Epidermal melanocyte (primary cell): ENCODE results near the gene TMIE.
"Not testable (repeated sequence)": the region's sequence is repeated elsewhere in the genome, so short reads cannot be mapped to it uniquely, and the experiment has no call there.

Experiments used
- DNase-seq: peaks from one replicate; pipeline ENCODE4 v3.0.0; 2011; ENCODE audit warnings: low spot score; ENCODE audit not compliant: insufficient read length

TMIE gene

DNA sequence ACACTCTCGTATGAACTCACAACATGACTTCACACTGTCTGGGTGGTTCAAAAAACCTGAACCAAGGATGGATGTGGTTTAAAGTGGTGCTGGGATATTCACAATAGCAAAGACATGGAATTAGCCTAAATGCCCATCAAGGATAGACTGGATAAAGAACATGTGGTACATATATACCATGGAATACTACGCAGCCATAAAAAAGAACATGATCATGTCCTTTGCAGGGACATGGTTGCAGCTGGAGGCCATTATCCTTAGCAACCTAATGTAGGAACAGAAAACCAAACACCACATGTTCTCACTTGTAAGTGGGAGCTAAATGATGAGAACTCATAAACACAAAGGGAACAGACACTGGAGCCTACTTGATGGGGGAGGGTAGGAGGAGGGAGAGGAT lies 19.8 kb downstream of the TMIE start:
- DNase-seq: no peak

DNA sequence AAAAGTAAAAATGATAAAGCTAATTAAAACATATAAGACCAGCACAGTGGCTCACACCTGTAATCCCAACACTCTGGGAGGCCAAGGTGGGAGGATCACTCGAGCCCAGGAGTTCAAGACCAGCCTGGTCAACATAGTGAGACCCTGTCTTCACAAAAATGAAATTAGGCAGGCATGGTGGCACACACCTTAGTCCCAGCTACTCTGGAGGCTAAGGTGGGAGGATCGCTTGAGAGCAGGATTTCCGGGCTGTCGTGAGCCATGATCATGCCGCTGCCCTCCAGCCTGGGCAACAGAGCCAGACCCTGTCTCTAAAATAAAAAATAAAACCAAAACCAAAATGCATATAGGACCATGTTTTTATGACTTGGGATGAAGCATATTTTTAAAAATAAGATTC lies 21.3 kb downstream of the TMIE start:
- DNase-seq: no peak

DNA sequence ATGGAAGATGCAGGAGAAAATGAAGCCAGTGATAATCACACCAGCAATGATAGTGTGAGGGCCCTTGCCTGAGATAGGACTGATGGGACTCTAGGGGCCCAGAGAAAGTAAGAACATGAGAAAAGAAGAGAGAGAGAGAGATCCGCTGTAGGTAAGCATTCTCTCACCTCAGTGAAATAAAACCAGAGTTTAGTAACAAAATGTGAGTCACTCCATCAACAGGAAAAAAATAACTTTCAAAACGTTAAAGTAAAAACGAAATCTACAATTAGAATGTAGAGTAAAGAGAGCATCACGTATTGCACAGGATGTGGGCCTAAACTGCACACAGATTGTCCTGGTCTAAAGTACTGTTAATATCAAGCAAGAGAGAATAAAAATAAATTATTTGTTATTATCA lies 23.2 kb downstream of the TMIE start:
- DNase-seq: no peak

DNA sequence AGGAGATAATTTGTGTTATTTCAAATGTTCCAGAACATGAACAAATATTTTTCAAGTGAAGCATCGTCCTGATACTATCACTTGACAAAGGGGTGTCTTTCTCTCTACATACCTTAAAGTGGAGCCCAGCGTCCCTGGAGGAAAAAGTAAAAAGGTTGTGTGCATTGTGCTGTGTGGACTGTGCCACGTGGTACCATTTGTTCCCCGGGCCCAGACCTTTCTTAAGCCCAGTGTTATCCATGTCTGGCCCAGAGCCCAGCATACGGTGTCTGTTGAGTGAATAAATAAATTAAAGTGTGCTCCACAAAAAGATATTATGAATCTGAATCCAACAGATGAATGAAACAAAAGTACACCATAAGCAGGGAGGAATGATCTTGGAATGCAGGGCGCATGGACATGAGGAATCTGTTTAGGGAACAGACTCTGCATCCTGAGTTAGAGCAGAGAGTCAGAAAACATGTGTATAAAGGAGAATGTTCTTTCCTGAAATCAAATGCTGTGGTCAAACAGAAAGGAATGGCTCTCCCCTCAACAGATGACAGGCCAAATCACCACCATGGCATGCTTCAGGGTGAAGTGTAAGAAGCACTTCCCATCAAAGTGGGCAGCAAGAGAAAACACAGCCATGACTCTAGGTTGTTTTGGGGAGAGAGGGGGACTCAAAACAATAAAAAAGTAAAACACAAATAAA lies 24.6 kb downstream of the TMIE start:
- DNase-seq: no peak

DNA sequence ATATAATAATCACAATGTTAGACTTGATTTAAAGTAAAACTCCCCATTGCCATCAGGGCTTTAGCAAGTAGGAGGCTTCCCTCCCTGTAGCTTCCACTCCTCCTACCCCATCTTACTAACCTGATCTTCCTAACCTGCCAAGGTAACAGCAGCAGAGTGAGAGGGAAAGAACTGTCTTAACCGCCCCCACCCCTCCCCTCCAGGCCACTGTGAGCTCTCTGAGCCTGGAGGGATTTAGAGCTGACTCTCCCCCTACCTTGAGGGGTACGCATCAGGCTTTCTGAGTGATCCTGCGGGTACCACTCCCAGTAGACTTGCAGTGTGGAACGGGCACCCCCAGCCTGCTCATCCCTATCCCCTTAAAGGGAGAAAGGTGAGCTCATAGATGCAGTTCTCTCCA lies 27.8 kb downstream of the TMIE start:
- DNase-seq: no peak

DNA sequence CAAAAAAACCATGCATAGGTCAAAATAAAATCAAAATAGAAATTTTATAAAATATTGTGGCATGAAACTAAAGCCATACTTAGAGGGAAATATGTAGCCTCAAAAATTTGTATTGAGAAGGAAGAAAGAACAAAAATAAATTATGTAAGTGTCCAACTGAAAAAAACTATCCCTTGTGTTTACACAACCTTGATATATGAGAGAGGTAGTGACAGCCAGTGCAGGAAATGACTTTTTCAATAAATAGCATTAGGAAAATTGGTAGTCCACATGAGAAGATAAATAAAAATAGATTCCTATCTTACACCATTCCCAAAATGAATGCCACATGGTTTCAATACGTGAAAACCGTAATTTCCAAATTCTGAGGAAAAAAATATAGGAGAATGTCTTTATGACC lies 29.6 kb downstream of the TMIE start:
- DNase-seq: no peak

DNA sequence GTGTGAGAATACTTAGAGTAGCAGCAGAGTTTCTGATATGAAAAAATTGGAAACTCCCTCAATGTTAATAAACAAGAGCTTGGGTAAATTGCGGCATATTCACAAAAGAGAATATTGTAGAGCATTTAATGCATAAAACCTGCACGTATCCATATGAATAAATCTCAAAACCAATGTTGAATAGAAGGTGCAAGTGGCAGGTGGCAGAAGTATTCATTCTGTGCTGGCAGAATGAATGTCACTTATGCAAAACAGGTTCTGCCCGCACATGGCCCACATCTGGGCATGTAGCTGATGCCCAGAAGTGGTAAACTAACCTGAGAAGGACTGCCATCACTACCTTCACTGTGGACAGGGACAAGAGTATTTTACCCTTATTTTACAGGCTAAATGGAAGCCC lies 30.6 kb downstream of the TMIE start:
- DNase-seq: no peak

DNA sequence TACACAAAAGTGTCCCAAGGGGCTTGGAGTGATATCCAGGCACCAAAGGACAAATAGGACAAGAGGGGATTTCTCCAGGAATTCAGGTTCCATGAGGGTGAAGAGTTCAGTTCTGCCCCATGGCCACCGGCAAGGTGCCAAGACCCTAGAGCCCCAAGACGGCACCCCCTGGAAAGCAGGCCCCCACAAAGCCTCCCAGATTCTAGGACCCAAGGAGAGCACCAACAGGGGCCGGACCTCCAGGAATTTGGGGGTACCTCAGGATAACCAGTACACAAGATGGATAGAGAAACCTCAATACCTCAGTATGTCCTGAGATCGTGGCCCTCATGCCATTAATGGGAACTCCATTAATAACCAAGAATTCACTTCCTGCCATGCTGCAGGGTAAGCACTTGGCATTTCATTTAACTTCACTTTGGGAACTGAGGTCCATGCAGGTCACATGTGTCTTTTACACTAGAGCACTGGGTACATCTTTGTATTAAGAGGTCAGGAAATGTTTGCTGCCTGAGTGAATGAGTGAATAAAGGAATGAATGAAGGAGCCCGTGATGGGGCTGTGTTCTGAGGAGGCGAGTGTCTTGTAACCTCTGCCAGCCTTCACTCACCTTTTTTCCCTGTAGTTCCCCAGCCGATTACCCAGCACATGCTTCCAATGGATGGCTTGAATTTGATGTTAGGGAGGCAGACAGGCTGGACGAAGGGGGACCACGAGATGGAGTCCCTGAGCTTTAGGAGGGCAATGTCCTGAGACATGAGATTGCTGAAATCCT lies 32.0 kb downstream of the TMIE start:
- DNase-seq: no peak

DNA sequence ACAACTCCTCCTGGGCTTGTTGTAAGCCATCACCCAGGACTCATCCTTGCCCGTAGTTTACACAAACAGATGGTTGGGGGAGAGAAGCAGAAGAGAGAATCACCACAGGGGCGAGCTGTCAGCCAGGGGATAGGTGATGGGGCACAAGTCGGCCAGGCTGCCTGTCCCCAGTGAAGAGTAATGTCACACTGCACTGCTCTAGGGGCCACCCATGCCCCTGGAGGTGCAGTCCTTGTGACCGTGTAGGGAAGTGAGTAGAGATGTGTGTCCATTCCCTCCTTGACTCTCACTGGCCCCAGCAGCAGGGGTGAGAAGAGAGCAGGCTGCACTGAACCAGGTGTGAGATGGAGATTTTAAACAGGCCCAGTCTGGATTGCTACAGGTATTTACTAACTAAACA lies 33.6 kb downstream of the TMIE start:
- DNase-seq: no peak

DNA sequence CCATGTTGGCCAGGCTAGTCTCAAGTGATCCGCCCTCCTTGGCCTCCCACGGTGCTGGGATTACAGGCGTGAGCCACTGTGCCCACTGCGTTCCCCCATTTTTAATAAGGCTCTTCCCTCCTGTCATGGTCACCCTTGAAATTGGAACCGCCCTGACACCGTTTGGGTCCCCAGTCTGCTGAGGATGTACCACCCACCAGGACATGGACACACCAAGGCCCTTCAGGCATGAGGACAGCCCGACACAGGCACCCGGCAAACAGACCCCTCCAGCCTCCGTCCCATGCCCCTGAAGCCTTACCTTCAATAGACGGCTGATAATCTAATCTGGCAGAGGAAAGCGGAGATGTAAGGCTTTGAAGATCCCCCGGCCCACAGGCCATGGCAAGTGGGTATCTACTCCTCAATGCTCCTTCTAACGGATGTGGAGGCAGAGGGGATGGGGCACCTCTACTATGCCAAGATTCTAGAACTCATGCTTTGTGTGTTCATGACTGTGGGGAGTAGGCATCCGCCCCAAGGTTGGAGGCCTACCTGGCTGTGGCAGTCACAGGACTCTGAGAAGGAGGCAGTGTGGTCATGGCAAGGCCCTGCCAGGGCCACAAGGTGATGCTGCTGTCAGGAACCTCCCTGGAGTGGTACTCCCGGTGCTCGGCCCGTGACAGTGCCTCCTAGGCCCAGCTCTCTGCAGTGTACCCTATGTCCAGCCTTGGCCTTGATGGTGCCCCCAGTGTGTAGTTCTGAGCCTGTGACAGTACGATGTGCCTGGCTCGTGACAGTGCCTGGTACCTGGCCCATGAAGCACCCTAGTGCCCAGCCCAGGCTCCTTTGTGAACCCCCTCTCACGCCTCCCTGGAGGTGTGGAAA lies 35.0 kb downstream of the TMIE start:
- DNase-seq: no peak

DNA sequence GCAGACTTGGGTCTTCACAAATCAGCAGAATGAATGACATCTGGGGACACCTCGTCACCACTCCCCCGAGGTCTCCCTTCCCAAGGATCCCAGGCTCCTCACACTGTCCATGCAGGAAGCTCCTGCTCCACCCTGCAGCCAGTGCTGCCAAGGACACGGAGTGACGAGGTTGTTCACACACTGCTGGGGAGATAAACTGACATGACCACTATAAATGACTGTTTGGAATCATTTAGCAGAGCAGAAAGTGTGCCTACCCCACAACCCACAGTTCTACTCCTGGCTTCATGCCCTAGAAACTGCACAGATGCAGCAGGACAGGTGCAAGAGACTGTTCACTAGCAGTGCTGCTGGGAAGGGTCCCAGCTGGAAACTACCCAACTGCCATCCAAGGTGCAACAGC lies 36.1 kb downstream of the TMIE start:
- DNase-seq: no peak

DNA sequence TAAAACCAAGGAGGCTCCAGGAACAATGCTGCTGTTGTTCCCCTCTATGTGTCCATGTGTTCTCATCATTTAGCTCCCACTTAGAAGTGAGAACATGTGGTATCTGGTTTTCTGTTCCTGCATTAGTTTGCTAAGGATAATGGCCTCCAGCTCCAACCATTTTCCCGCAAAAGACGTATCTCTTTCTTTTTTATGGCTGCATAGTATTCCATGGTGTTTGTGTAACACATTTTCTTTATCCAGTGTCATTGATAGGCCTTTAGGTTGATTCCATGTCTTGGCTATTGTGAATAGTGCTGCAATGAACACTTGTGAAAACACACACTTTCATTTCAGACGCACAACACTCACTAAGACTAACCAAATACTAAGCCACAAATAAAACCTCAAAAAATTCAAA lies 38.4 kb downstream of the TMIE start:
- not testable (repeated sequence) for DNase-seq

DNA sequence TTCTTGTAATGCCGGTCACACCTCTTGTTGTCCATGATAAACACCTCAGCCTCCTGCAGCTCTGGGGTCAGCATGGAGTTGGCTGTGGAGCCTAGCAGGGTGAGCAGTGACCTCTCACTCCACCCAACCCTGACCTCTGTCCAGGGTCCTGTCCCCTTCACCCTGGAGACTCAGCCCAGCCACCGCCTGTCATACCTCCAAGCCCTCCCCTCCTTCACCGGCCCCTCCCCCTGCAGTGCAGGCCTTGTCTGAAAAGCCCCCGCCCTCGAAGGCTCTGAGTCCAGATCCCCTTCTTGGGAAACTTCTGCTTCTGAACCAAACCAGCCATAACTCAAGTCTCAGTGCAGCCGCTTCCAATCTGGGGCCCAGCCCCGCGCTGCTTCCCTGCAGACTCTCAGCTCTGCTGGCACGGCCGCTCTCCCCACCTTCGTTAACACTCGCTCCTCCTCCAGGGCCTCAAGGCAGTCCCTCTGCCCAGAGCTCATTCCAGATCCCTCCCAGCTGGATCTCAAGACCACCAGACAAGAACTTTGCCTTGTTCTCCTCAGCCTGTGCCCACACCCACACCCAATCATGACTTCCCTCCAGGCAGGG lies 41.9 kb downstream of the TMIE start:
- DNase-seq: no peak

DNA sequence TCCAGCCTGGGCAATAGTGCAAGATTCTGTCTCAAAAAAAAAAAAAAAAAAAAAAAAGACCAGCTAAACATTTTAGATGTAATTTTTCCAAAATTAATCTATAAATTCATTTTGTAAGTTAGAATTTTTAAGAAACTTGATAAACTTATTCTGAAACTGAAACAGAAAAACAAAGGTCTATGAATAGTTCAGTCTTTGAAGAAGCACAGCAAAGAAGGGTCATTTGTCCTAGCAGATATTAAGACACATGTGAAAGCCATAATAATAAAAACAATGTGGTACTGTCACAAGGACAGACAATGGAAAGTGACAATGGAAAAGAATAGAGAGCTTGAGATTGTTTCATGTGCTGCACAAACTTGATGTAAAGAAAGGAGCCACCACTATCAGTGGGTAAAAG lies 45.5 kb downstream of the TMIE start:
- no peak for DNase-seq

DNA sequence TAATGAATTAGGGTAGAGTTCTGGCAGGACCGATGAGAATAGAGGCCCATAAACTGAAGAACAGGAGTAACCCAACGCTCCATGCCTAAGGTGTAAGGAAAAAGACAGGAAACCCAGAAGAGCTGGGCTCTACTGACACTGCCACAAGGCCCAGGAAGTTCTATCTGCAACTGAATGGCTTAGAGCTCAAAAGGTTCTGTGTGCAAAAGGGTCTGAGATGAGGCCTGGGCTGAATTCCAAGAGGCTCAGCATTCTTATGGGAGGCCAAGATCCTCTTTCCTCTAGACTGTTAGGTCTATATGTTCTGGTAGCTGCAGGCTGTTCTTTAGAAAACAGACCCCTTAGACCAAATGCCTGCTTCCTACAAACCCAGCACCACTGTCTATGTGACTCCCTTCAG lies 47.0 kb downstream of the TMIE start:
- no peak for DNase-seq

DNA sequence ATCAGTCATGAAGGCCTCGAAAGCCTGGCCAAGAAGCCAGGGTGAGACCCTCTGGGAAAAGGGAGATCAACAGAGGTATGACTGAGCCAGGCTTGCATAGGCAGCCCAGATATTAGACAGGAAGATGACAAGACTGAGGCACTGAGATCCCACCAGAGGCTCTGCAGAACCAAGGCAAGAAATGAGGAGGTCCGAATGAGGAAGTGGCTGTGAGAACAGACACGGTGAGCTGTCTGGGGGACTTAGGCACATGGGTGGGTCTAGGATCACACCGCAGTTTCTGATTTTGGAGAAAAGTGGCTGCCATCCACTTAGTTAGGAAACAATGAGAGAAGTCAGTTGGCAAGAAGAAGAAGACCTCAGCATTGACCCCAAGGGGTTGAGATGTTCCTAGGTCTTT lies 47.9 kb downstream of the TMIE start:
- no peak for DNase-seq

DNA sequence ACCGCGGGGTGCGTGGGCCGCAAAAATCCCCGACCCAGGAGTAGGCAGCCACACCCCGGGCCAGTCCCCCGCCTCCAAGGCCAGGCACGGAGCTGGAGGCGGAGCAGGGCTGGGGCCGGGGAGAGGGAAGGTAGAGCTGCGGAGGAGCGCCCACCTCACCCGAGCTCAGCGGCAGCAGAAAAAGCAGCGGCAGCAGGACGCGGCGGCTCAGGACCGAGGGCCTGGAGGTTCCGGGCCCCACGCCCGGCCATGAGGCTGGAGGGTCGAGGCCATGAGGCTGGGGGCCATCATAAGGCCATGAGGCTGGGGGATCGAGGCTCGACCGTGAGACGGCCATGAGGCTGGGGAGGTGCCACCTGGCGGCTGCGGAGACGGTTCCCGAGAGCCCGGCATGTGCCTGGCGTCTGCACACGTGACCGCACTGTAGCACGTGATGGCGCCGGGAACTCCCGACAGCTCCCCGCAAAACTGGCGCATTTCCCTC lies 49.4 kb downstream of the TMIE start:
- DNase-seq: no peak

DNA sequence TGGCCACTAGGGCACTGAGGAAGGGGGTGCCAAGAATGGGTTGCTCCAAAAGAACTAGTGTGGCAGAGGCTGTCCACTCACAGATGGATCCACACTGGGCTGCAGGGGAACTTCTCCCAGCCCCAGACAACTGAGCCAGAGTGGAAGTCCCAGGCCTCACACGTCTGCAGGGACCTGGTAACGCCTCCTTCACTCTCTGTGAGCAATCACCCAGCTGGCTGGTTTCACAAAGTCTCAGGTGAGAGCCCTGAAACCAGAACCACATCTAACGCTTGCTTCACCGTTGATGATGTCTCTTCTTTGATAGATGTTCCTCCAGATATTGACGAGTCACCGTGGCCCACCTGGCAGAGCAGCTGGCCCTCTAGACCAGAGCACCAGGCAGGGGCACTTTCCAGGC lies 51.9 kb downstream of the TMIE start:
- not testable (repeated sequence) for DNase-seq

DNA sequence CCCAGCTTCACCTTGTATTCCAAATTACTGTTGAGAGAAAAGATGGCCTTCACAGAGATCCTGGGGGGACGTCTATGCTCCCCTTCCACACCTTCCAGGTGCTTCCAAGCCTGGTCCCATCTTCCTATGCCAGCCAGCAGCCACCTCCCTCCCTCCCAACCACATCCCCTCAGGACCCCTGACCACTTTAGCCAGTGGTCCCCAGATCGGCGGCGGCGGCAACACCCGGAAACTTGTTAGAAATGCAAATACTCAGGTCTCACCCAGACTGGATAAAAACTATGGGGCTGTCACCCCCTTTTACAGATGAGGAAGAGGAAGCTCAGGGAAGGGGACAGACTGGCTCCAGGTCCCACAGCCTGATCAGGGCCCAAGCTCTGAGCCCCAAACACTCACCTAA lies 54.5 kb downstream of the TMIE start:
- no peak for DNase-seq

DNA sequence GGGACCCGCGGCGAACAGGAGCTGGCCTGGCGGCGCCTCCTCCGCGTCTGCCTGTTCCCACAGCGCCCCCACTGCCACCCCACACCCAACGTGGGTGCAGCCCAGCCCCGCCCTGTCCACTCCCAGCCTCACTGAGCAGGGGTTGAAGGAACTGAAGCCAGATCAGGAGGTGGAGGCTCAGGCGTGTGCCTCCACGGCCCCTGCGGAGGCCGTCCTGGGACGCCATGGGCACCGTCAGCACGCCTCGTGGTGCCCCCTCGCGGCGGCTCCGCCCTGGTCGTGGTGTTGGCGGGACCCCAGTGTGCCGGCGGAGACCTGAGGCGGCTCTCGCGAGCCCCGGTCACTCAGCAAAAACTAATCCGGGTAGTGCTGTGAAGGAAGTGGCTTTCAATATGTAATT lies 55.5 kb downstream of the TMIE start:
- no peak for DNase-seq

DNA sequence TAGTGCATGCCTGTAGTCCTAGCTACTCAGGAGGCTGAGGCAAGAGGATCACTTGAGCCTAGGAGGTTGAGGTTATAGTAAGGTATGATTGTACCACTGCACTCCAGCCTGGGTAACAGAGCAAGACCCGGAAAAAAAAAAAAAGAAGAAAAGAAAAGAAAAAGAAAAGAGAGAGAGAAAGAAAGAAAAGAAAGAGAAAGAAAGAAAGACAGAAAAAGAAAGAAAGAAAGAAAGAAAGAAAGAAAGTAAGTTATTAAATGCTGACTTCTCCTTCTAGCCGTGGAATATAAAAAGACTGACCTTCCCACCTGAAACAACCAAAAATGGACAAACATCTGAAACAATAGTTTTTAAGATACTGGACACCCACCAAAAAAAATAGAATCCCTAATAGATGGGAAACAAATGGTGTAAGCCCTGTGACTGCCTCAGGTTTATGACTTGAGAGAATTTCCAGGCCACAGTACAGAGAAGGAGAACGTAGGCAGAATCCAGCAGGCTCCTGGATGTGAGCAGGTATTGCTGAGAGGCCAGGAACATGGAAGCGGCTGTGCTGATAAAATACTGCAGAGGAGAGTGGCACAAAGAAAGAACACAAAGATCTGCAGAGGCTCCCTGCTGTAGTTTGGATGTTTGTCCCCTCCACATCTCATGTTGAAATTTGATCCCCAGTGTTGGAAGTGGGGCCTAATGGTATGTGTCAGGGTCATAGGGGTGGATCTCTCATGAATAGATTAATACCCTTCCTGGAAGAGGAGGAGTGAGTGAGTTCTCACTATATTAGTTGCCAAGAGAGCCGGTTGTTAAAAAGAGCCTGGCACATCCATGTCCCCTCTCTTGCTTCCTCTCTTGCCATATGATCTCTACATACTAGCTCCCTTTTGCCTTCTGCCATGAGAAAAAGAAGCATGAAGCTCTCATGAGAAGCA lies 58.3 kb downstream of the TMIE start:
- no peak for DNase-seq
